H1 (cell line): Measurements from ENCODE around the gene TOB1. TPM values are rescaled to one million over a fixed set of nuclear protein-coding genes. Genes with fewer than 3 reads are reported as not detected.

ENCODE experiments used
- CTCF ChIA-PET: fragments of 300-600 bp; sonication (Branson Sonifier 250); formaldehyde crosslinking; loops from one replicate; lab custom pipeline; 2021; ENCODE audit not compliant: partially characterized antibody; lab: Charles Lee
- POLR2A ChIA-PET: fragments of 300-600 bp; sonication (Branson Sonifier 250); formaldehyde crosslinking; loops from one replicate; lab custom pipeline; 2021; ENCODE audit warnings: inconsistent platforms; ENCODE audit not compliant: partially characterized antibody; lab: Charles Lee
- DNase-seq, 2 experiments: peaks; one replicate each; pipeline versions ENCODE4 v3.0.0 to v3.0.0-alpha.2; 2010 to 2022; ENCODE audit warnings: low spot score in 2 of 2, low read depth in 1 of 2, mixed read lengths in 1 of 2
- FAIRE-seq: peaks from 2 replicates; lab custom pipeline; 2011; peaks lifted over from hg19 to GRCh38; lab: Jason Lieb, UNC
- H2AFZ ChIP-seq: 2 replicates; pipeline ENCODE4 v1.8.1; 2012; ENCODE audit warnings: low read length, inconsistent platforms
- H2AK5ac ChIP-seq: 2 replicates; pipeline ENCODE4 v1.6.1; 2013; ENCODE audit warnings: low read depth, low read length
- H2BK120ac ChIP-seq: replicated peaks from 2 replicates; pipeline ENCODE3; 2013; ENCODE audit warnings: low read depth, low read length, inconsistent platforms
- H2BK12ac ChIP-seq: 2 replicates; pipeline ENCODE4 v1.6.1; 2013; ENCODE audit warnings: low read depth, low read length
- H2BK15ac ChIP-seq: 2 replicates; pipeline ENCODE4 v1.6.1; 2013; ENCODE audit warnings: low read length
- H2BK20ac ChIP-seq: 2 replicates; pipeline ENCODE4 v1.6.1; 2013; ENCODE audit warnings: low read length
- H2BK5ac ChIP-seq: 2 replicates; pipeline ENCODE4 v1.6.1; 2013; ENCODE audit warnings: low read depth, low read length
- H3K14ac ChIP-seq: 2 replicates; pipeline ENCODE4 v1.6.1; 2013; ENCODE audit warnings: inconsistent platforms; ENCODE audit not compliant: insufficient read length
- H3K18ac ChIP-seq: 2 replicates; pipeline ENCODE4 v1.6.1; 2013; ENCODE audit warnings: low read length; ENCODE audit errors: extremely low read depth
- H3K23ac ChIP-seq: 2 replicates; pipeline ENCODE4 v1.6.1; 2013; ENCODE audit warnings: inconsistent platforms; ENCODE audit not compliant: insufficient read length
- H3K23me2 ChIP-seq: 2 replicates; pipeline ENCODE4 v1.6.1; 2013; ENCODE audit warnings: low read depth, low read length
- H3K27ac ChIP-seq: 2 replicates; pipeline ENCODE4 v1.6.1; 2011; ENCODE audit warnings: low read depth, low read length, inconsistent platforms
- H3K27me3 ChIP-seq, 4 experiments: replicated peaks in 1 of 4; 1 replicate in 1 of 4; 2 replicates in 3 of 4; pipeline versions ENCODE4 v1.6.1 to v1.8.1; 2011 to 2013; ENCODE audit warnings: low read length in 3 of 4, mild to moderate bottlenecking in 3 of 4, inconsistent platforms in 2 of 4, mixed read lengths in 2 of 4, moderate library complexity in 1 of 4; ENCODE audit not compliant: control insufficient read depth in 3 of 4, insufficient read depth in 3 of 4; ENCODE audit errors: extremely low read depth in 1 of 4
- H3K36me3 ChIP-seq, 4 experiments: 2 replicates each; pipeline versions ENCODE4 v1.6.1 to v1.8.1; 2011 to 2013; ENCODE audit warnings: mild to moderate bottlenecking in 4 of 4, low read length in 3 of 4, moderate library complexity in 2 of 4, control low read depth in 1 of 4, inconsistent platforms in 1 of 4; ENCODE audit not compliant: insufficient read depth in 4 of 4, control insufficient read depth in 2 of 4
- H3K4ac ChIP-seq: replicated peaks from 2 replicates; pipeline ENCODE3; 2013; ENCODE audit warnings: low read length, low read depth, mixed read lengths, inconsistent platforms; ENCODE audit not compliant: insufficient read length
- H3K4me1 ChIP-seq, 4 experiments: replicated peaks in 1 of 4; 1 replicate in 1 of 4; 2 replicates in 3 of 4; pipeline versions ENCODE4 v1.6.1 to v1.8.1; 2011 to 2013; ENCODE audit warnings: low read length in 3 of 4, inconsistent platforms in 2 of 4, mixed read lengths in 1 of 4; ENCODE audit not compliant: insufficient read depth in 4 of 4, control insufficient read depth in 3 of 4
- H3K4me2 ChIP-seq, 2 experiments: 2 replicates each; pipeline versions ENCODE4 v1.6.1 to v1.8.1; 2011 to 2013; ENCODE audit warnings: low read depth in 2 of 2, low read length in 2 of 2, control low read depth in 1 of 2, inconsistent platforms in 1 of 2, mild to moderate bottlenecking in 1 of 2; ENCODE audit not compliant: insufficient read depth in 1 of 2
- H3K4me3 ChIP-seq, 4 experiments: fragments of 200-600, 300-600 bp in 1 of 4; sonication (generic), shearing (Covaris generic), sonication (Bioruptor Twin) in 1 of 4; 2 replicates each; pipeline versions ENCODE4 v1.5.1 to v1.8.1; 2011 to 2016; ENCODE audit warnings: low read length in 4 of 4, low read depth in 3 of 4, control low read depth in 2 of 4, inconsistent platforms in 2 of 4, mild to moderate bottlenecking in 2 of 4, mixed read lengths in 1 of 4, moderate library complexity in 1 of 4; ENCODE audit not compliant: insufficient read depth in 2 of 4; ENCODE audit errors: extremely low read depth in 1 of 4
- H3K56ac ChIP-seq: replicated peaks from 2 replicates; pipeline ENCODE3; 2013; ENCODE audit warnings: low read depth, mild to moderate bottlenecking, mixed read lengths, low read length, inconsistent platforms; ENCODE audit not compliant: insufficient read length
- H3K79me1 ChIP-seq: 2 replicates; pipeline ENCODE4 v1.6.1; 2013; ENCODE audit warnings: low read depth, low read length, control low read depth
- H3K79me2 ChIP-seq, 2 experiments: 2 replicates each; pipeline versions ENCODE4 v1.6.1 to v1.8.1; 2012 to 2013; ENCODE audit warnings: low read length in 2 of 2, mild to moderate bottlenecking in 2 of 2, inconsistent platforms in 1 of 2; ENCODE audit not compliant: insufficient read depth in 2 of 2, control insufficient read depth in 1 of 2
- H3K9ac ChIP-seq, 4 experiments: replicated peaks in 1 of 4; 1 replicate in 1 of 4; 2 replicates in 3 of 4; pipeline versions ENCODE4 v1.6.1 to v1.8.1; 2011 to 2013; ENCODE audit warnings: low read depth in 3 of 4, low read length in 3 of 4, control low read depth in 2 of 4, mild to moderate bottlenecking in 2 of 4, moderate library complexity in 2 of 4, inconsistent platforms in 1 of 4; ENCODE audit errors: extremely low read depth in 1 of 4
- H3K9me3 ChIP-seq, 2 experiments: 2 replicates each; pipeline versions ENCODE4 v1.6.1 to v1.8.1; 2012 to 2013; ENCODE audit warnings: mild to moderate bottlenecking in 2 of 2, moderate library complexity in 2 of 2, control low read depth in 1 of 2, inconsistent platforms in 1 of 2, low read depth in 1 of 2, low read length in 1 of 2, mixed read lengths in 1 of 2; ENCODE audit not compliant: insufficient read depth in 2 of 2
- H4K20me1 ChIP-seq, 2 experiments: replicated peaks in 1 of 2; 2 replicates each; pipeline versions ENCODE3 to v1.8.1; 2011 to 2013; ENCODE audit warnings: inconsistent platforms in 2 of 2, low read length in 2 of 2, mild to moderate bottlenecking in 1 of 2; ENCODE audit not compliant: insufficient read depth in 2 of 2, control insufficient read depth in 1 of 2
- H4K5ac ChIP-seq: 2 replicates; pipeline ENCODE4 v1.6.1; 2013; ENCODE audit warnings: low read length, low read depth, mixed read lengths, inconsistent platforms; ENCODE audit not compliant: insufficient read length
- H4K8ac ChIP-seq: 2 replicates; pipeline ENCODE4 v1.8.0; 2013; ENCODE audit warnings: mild to moderate bottlenecking, moderate library complexity, low read length, inconsistent platforms; ENCODE audit not compliant: insufficient read depth; ENCODE audit errors: extremely low read depth
- H4K91ac ChIP-seq: replicated peaks from 2 replicates; pipeline ENCODE3; 2013; ENCODE audit warnings: low read length, mixed read lengths, inconsistent platforms; ENCODE audit not compliant: insufficient read length
- CHD2 ChIP-seq: IDR thresholded peaks from 2 replicates; pipeline ENCODE4 v1.6.1; 2012; ENCODE audit warnings: low read length, improper control_type of control experiment
- EGR1 ChIP-seq: IDR thresholded peaks from 2 replicates; pipeline ENCODE4 v1.6.1; 2011; ENCODE audit warnings: low read depth, low read length, borderline replicate concordance
- POLR2A ChIP-seq, 2 experiments: IDR thresholded peaks; 1 replicate in 1 of 2; 2 replicates in 1 of 2; pipeline ENCODE4 v1.6.1; 2011; ENCODE audit warnings: low read depth in 2 of 2, low read length in 2 of 2, mild to moderate bottlenecking in 2 of 2; ENCODE audit errors: control extremely low read depth in 1 of 2
- RBBP5 ChIP-seq: IDR thresholded peaks from 2 replicates; pipeline ENCODE4 v1.7.1; 2012; ENCODE audit warnings: low read depth, mild to moderate bottlenecking, inconsistent platforms, low read length, moderate library complexity, borderline replicate concordance
- SRF ChIP-seq: IDR thresholded peaks from 2 replicates; pipeline ENCODE4 v1.6.1; 2011; ENCODE audit warnings: mild to moderate bottlenecking, low read depth, low read length, moderate library complexity
- YY1 ChIP-seq: IDR thresholded peaks from 2 replicates; pipeline ENCODE4 v1.6.1; 2011; ENCODE audit warnings: low read depth, mild to moderate bottlenecking, low read length
- WGBS, 2 experiments: shearing (Covaris generic) in 1 of 2; methylation state at CpG; one replicate each; pipeline versions ENCODE4 v1.1.6 to v1.1.7; 2013 to 2015; ENCODE audit warnings: low lambda C conversion rate in 2 of 2, mixed read lengths in 2 of 2, inconsistent platforms in 1 of 2, low coverage in 1 of 2, missing lambda C conversion rate in 1 of 2; ENCODE audit not compliant: insufficient replicate concordance in 2 of 2, insufficient coverage in 1 of 2, insufficient read length in 1 of 2; ENCODE audit errors: extremely low coverage in 1 of 2, missing lambda C conversion rate in 1 of 2; 5-methylcytosine and 5-hydroxymethylcytosine counted together
- polyA plus RNA-seq, 7 experiments: library from polyadenylated mRNA; depleted of rRNA in 3 of 7; stranded (reverse) in 5 of 7; unstranded in 2 of 7; fragments of >200 nt in 5 of 7; fragments of 200-250 nt in 2 of 7; gene quantifications; 1 replicate in 5 of 7; 2 replicates in 1 of 7; 4 replicates in 1 of 7; pipeline versions ENCODE4 v1.2.1 to v1.2.3, GENCODE V29; 2011 to 2013; ENCODE audit warnings: missing spikeins in 2 of 7, mixed read lengths in 2 of 7
- total RNA-seq: library from RNA; stranded (reverse); fragmentation: NEBNext Ultra II Directional; extraction: Animal tissue kit (Norgen Biotek cat#: 25700); gene quantifications from 2 replicates; pipeline ENCODE4 v1.2.1, GENCODE V29; 2021
- TF ChIP-seq, protein P1 (sequence below): IDR thresholded peaks from 2 replicates; pipeline ENCODE4 v1.6.1; 2012; ENCODE audit warnings: inconsistent platforms

TOB1 gene
- total and polyA plus RNA-seq, 2 of the 8 experiments (the other 6 are each of a cell fraction or from before 2014, with no cell fraction given) = 14.4 to 20.8 TPM

DNA sequence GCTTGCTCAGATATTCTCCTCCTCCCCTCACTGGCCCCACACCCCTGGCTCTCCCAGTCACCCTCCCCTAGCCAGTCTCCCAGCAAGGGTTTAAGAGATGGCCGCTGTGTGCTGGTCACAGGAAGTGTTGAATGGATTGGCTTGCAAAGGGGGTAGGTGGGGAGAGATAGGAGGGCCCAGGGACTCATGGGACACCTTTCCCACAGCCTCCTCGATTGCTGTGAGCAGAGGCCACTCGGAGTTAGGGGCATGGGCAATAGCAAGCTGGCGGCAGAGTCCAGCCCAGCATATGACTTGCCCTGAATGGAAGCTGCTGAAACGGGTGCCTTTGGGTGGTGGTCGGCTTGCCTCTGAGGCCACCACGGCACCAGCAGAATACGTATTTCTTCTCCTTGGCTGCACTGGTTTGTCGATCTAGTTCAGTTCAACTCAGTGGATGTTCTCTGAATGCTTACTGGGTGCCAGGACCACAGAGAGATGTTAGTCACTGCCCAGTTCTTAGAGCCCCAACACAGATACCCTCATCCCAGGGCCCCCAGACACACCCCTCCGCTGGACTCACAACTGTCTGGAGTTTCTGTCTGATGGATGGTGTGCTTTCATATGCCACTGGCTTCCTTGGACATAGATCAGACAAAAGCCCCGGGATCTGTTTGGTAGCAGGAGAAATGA, 24.7 kb downstream of the TOB1 start:
- H3K79me1 ChIP-seq = no peaks in the 10 kb centered on the region
- H3K23ac ChIP-seq = no peak overlapping the region
- DNase-seq (no peak), FAIRE-seq (no peak)
- H3K27ac ChIP-seq = no peak overlapping the region
- 0 out of 2 replicates have a peak overlapping the region, but pooled peaks have one; percentile 48 for H2AFZ ChIP-seq
- H2BK120ac ChIP-seq = no peak overlapping the region
- no peaks in the 10 kb centered on the region for H3K27me3 ChIP-seq
- H4K8ac ChIP-seq = no peak overlapping the region
- H3K4ac ChIP-seq = no peak overlapping the region
- no peak for TF ChIP-seq YY1
- TF ChIP-seq POLR2A (IDR thresholded peaks at IDR 0.05; ENCODE audit: control extremely low read depth in 1 of 2, low read depth in 2 of 2, low read length in 2 of 2) = no peak
- TF ChIP-seq CHD2 = no peak
- TF ChIP-seq, protein P1, sequence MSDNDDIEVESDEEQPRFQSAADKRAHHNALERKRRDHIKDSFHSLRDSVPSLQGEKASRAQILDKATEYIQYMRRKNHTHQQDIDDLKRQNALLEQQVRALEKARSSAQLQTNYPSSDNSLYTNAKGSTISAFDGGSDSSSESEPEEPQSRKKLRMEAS = no peak
- no peak for TF ChIP-seq SRF
- no peak for TF ChIP-seq EGR1
- no peak for TF ChIP-seq RBBP5
- ChIA-PET POLR2A (interaction anchor here (0.8 to 1.3 kb wide), 6 partner anchors 11 to 104 kb away, joined by 3 to 7 read pairs (median 3); partner anchors contain the start of gene TOB1), CTCF (interaction anchor here (0.7 to 31.7 kb wide), 36 partner anchors 9 to 340 kb away, joined by 3 to 735 read pairs (median 6); partner anchors contain the start of gene SPATA20)
- 85% methylated on average over 11 of the region's 11 CpGs; no CpG with 5 or more reads in 1 of the 2 experiments for WGBS, 2 experiments
- no peaks in the 10 kb centered on the region for H4K20me1 ChIP-seq
- no peaks in the 10 kb centered on the region for H3K79me2 ChIP-seq
- H3K9me3 ChIP-seq = no peaks in the 10 kb centered on the region
- no peak overlapping the region for H4K5ac ChIP-seq
- H3K4me1 ChIP-seq = peaks cover 0 to 10% (median 4%) of the 10 kb centered on the region in 4 experiments; a peak in 3 of 7 replicates
- H2BK15ac ChIP-seq = peak overlapping the region; percentile 73; the same call in 1 of the 2 replicates
- peak overlapping the region; percentile 37; the same call in 1 of the 2 replicates for H2BK5ac ChIP-seq
- no peak overlapping the region for H3K4me3 ChIP-seq
- no peak overlapping the region for H4K91ac ChIP-seq
- H2BK20ac ChIP-seq = no peak overlapping the region
- no peak overlapping the region for H3K9ac ChIP-seq
- H3K14ac ChIP-seq = no peak overlapping the region
- no peak overlapping the region; the same call in 1 of the 2 replicates for H3K18ac ChIP-seq
- no peak overlapping the region for H3K56ac ChIP-seq
- no peaks in the 10 kb centered on the region for H3K36me3 ChIP-seq
- no peak overlapping the region for H3K4me2 ChIP-seq
- no peaks in the 10 kb centered on the region for H3K23me2 ChIP-seq
- H2AK5ac ChIP-seq = no peak overlapping the region
- no peak overlapping the region for H2BK12ac ChIP-seq
